OCI-LY3 (cell line): Measurements from ENCODE around the gene RAI1.

Experiments
- CTCF ChIP-seq: fragments of 200-600, 300-600 bp; sonication (generic); IDR thresholded peaks from 2 replicates; pipeline ENCODE4 v1.5.1; 2014; ENCODE audit warnings: antibody characterized with exemption, low read length, low read depth
- EZH2phosphoT487 ChIP-seq: fragments of 200-600 bp; shearing (Covaris generic); IDR thresholded peaks from 2 replicates; pipeline ENCODE4 v1.6.1; 2018; ENCODE audit warnings: antibody characterized with exemption, mixed run types, low read depth

DNA sequence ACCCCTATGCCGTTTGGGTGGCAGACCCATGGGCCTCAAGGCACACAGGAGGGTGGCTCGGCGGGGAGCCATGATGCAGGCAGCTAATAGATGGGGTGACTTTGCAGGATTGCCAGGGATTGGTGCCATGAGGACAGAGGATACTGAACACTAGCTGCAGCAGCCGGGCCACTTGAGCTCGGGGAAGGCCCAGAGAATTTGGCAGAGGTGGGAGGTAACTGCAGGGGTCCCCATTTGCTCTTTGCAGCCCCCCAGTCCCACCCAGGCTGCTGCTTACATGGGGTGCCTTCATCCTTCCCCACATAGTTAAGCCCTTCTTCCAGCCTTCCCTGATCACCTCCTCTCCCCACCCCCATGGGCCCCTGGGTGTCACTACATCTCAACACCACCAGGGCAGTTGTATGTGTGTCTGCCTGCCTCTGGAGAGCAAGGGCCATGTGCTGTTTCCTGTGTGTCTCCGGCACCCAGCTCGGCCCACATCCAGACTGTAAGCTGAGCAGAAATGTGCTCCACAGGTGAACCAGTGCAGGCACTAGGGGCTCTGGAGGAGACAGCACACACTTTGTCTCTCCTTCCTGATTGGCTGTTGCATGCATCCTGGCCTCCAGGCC lies 103.5 kb downstream of the RAI1 start:
- TF ChIP-seq CTCF, result no peak
- TF ChIP-seq EZH2phosphoT487, result no peak
